Breast epithelium (tissue), 3 donors: ENCODE data around the gene PAQR8.
"Not testable (repeated sequence)": the region's sequence is repeated elsewhere in the genome, so short reads cannot be mapped to it uniquely, and the experiment has no call there.

Experiments used
- POLR2A ChIP-seq: fragments of 450-650 bp; IDR thresholded peaks from one replicate; pipeline ENCODE4 v1.6.1; 2016; ENCODE audit warnings: antibody characterized with exemption, mild to moderate bottlenecking, moderate library complexity
- TF ChIP-seq, protein P1 (sequence below), 3 donors: fragments of 450-650 bp; IDR thresholded peaks; one replicate each; pipeline ENCODE4 v1.5.1; 2016 to 2017; ENCODE audit warnings: antibody characterized with exemption in 3 of 3, mild to moderate bottlenecking in 3 of 3, moderate library complexity in 3 of 3

DNA sequence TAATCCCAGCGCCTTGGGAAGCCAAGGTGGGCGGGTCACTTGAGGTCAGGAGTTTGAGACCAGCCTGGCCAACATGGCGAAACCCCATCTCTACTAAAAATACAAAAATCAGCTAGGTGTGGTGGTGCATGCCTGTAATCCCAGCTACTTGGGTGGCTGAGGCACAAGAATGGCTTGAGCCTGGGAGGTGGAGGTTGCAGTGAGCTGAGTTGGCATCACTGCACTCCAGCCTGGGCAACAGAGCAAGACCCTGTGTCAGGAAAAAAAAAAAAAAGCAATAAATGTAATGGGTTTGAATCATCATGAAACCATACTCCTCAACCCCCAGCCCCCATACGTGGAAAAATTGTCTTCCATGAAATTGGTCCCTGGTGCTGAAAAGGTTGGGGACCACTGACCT is 26.2 kb downstream of the PAQR8 start:
- TF ChIP-seq, protein P1, sequence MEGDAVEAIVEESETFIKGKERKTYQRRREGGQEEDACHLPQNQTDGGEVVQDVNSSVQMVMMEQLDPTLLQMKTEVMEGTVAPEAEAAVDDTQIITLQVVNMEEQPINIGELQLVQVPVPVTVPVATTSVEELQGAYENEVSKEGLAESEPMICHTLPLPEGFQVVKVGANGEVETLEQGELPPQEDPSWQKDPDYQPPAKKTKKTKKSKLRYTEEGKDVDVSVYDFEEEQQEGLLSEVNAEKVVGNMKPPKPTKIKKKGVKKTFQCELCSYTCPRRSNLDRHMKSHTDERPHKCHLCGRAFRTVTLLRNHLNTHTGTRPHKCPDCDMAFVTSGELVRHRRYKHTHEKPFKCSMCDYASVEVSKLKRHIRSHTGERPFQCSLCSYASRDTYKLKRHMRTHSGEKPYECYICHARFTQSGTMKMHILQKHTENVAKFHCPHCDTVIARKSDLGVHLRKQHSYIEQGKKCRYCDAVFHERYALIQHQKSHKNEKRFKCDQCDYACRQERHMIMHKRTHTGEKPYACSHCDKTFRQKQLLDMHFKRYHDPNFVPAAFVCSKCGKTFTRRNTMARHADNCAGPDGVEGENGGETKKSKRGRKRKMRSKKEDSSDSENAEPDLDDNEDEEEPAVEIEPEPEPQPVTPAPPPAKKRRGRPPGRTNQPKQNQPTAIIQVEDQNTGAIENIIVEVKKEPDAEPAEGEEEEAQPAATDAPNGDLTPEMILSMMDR (IDR thresholded peaks at IDR 0.05) = not testable (repeated sequence)
- TF ChIP-seq POLR2A = not testable (repeated sequence)
